Neural progenitor cell (in vitro differentiated cells): ENCODE results near the gene ZNF280C. TPM values are rescaled to one million over a fixed set of nuclear protein-coding genes. Genes with fewer than 3 reads are reported as not detected.
A peak's percentile ranks its signal among the peaks of the same experiment; 100 is the strongest.

Experiments
- DNase-seq: peaks from one replicate; pipeline ENCODE4 v3.0.0-alpha.2; 2016; ENCODE audit warnings: low spot score
- H2AFZ ChIP-seq: fragments of 200-600 bp; sonication (generic); replicated peaks from 2 replicates; pipeline ENCODE4 v1.6.1; 2016; ENCODE audit warnings: antibody characterized with exemption
- H3F3A ChIP-seq: fragments of 200-600 bp; sonication (generic); 2 replicates; pipeline ENCODE4 v1.6.1; 2016; ENCODE audit warnings: antibody characterized with exemption, low read depth
- H3K27ac ChIP-seq: fragments of 200-600 bp; sonication (generic); 2 replicates; pipeline ENCODE4 v1.5.1; 2016; ENCODE audit warnings: mild to moderate bottlenecking
- H3K27me3 ChIP-seq: fragments of 200-600 bp; sonication (generic); 2 replicates; pipeline ENCODE4 v1.6.1; 2016; ENCODE audit warnings: mild to moderate bottlenecking, moderate library complexity
- H3K36me3 ChIP-seq: fragments of 200-600 bp; sonication (generic); 2 replicates; pipeline ENCODE4 v1.5.1; 2016
- H3K4me1 ChIP-seq: fragments of 200-600 bp; sonication (generic); 2 replicates; pipeline ENCODE4 v1.6.1; 2016; ENCODE audit warnings: mixed run types
- H3K4me2 ChIP-seq: fragments of 200-600 bp; sonication (generic); 2 replicates; pipeline ENCODE4 v1.6.1; 2016
- H3K4me3 ChIP-seq: fragments of 200-600 bp; sonication (generic); 2 replicates; pipeline ENCODE4 v1.5.1; 2016
- H3K79me2 ChIP-seq: fragments of 200-600 bp; sonication (generic); 2 replicates; pipeline ENCODE4 v1.6.1; 2016; ENCODE audit warnings: low read depth
- H3K9ac ChIP-seq: fragments of 200-600 bp; sonication (generic); 2 replicates; pipeline ENCODE4 v1.6.1; 2016
- H3K9me3 ChIP-seq: fragments of 200-600 bp; sonication (generic); 2 replicates; pipeline ENCODE4 v1.5.1; 2016; ENCODE audit warnings: low read depth
- H4K20me1 ChIP-seq: fragments of 200-600 bp; sonication (generic); 2 replicates; pipeline ENCODE4 v1.6.1; 2016; ENCODE audit warnings: low read depth
- H3K27ac Mint-ChIP-seq: 3 replicates; pipeline ENCODE4 v1.8.0; 2021; ENCODE audit warnings: mixed read lengths
- H3K27me3 Mint-ChIP-seq: 2 replicates; pipeline ENCODE4 v1.8.0; 2022; ENCODE audit warnings: low read depth, mild to moderate bottlenecking, inconsistent platforms, moderate library complexity, mixed read lengths; ENCODE audit not compliant: insufficient read depth
- H3K36me3 Mint-ChIP-seq: 3 replicates; pipeline ENCODE4 v1.8.0; 2021; ENCODE audit warnings: mixed read lengths
- H3K4me1 Mint-ChIP-seq: 3 replicates; pipeline ENCODE4 v1.8.0; 2021; ENCODE audit warnings: mixed read lengths
- H3K4me3 Mint-ChIP-seq: 3 replicates; pipeline ENCODE4 v1.8.0; 2021; ENCODE audit warnings: mild to moderate bottlenecking, moderate library complexity, mixed read lengths
- H3K9me3 Mint-ChIP-seq: 3 replicates; pipeline ENCODE4 v1.8.0; 2020; ENCODE audit warnings: mixed read lengths
- EZH2 ChIP-seq: fragments of 200-600 bp; sonication (generic); IDR thresholded peaks from 2 replicates; pipeline ENCODE4 v1.6.1; 2017; ENCODE audit warnings: antibody characterized with exemption, mild to moderate bottlenecking, moderate library complexity
- EZH2phosphoT487 ChIP-seq: fragments of 200-600 bp; sonication (generic); IDR thresholded peaks from 2 replicates; pipeline ENCODE4 v1.6.1; 2017; ENCODE audit warnings: antibody characterized with exemption
- total RNA-seq: library from RNA; depleted of rRNA; stranded (reverse); fragments of >200 nt; gene quantifications from 2 replicates; pipeline ENCODE4 v1.2.3, GENCODE V29; 2015; ENCODE audit warnings: low replicate concordance
- TF ChIP-seq, protein P1 (sequence below): fragments of 200-600 bp; sonication (generic); IDR thresholded peaks from 2 replicates; pipeline ENCODE4 v1.5.1; 2017; ENCODE audit warnings: antibody characterized with exemption, mild to moderate bottlenecking

ZNF280C gene
- total RNA-seq, 1 donor from 2014 or later, result 41.8 TPM

DNA sequence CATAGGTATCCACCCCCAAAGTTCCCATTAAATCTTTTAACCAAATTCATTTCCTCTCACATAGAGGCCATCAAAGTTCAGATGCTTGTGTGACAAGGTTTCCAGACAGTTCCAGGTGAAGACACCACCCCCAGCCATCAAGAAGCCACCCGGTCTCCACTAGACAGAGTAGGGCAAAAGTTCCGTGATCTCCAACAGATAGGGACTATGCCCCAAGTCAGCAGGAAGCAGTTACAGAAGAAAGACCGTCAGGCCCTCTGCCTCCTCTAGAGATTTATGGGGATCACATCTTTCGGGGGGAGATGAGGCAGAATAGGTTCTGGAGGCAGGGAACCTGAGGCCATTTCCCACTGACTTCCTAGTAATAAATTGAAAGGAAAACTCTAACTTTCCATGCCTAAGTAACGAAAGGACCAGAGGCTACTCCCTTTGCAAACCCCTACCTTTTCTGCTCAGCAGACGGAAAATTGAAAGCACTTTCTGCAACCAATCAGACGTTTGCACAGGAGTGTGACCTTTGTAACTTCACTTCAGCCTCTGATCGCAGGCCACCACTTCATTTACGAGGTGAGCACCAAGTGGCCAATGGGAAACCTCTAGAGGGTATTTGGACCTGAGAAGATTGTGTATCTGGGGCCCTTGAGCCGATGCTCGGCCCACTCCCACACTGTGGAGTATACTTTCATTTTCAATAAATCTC, 18.5 kb upstream of the ZNF280C start:
- no peak overlapping the region for H3K4me3 Mint-ChIP-seq
- H3K9ac ChIP-seq, result no peak overlapping the region
- H3K27ac ChIP-seq, result no peak overlapping the region
- TF ChIP-seq, protein P1, sequence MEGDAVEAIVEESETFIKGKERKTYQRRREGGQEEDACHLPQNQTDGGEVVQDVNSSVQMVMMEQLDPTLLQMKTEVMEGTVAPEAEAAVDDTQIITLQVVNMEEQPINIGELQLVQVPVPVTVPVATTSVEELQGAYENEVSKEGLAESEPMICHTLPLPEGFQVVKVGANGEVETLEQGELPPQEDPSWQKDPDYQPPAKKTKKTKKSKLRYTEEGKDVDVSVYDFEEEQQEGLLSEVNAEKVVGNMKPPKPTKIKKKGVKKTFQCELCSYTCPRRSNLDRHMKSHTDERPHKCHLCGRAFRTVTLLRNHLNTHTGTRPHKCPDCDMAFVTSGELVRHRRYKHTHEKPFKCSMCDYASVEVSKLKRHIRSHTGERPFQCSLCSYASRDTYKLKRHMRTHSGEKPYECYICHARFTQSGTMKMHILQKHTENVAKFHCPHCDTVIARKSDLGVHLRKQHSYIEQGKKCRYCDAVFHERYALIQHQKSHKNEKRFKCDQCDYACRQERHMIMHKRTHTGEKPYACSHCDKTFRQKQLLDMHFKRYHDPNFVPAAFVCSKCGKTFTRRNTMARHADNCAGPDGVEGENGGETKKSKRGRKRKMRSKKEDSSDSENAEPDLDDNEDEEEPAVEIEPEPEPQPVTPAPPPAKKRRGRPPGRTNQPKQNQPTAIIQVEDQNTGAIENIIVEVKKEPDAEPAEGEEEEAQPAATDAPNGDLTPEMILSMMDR, result no peak
- TF ChIP-seq EZH2phosphoT487 (no peak), EZH2 (no peak)
- H3K36me3 Mint-ChIP-seq, result peaks cover 4% of the 10 kb centered on the region
- peaks cover 3% of the 10 kb centered on the region for H3K9me3 ChIP-seq
- H4K20me1 ChIP-seq, result no peaks in the 10 kb centered on the region
- no peaks in the 10 kb centered on the region for H3K79me2 ChIP-seq
- no peaks in the 10 kb centered on the region for H3K4me1 Mint-ChIP-seq
- H3K4me3 ChIP-seq, result no peak overlapping the region
- H3K9me3 Mint-ChIP-seq, result peaks cover 12% of the 10 kb centered on the region
- H3K36me3 ChIP-seq, result no peaks in the 10 kb centered on the region
- H3K27me3 ChIP-seq, result no peaks in the 10 kb centered on the region
- no peaks in the 10 kb centered on the region for H3K4me1 ChIP-seq
- peaks cover 5% of the 10 kb centered on the region for H3K27me3 Mint-ChIP-seq
- peak overlapping the region; percentile 57 for H3K27ac Mint-ChIP-seq
- H2AFZ ChIP-seq, result no peak overlapping the region
- no peaks in the 10 kb centered on the region for H3F3A ChIP-seq
- DNase-seq, result no peak
- no peak overlapping the region for H3K4me2 ChIP-seq

GRCh38 chrX:130285710-130286109, 17.0 kb upstream of the ZNF280C start:
- no peaks in the 10 kb centered on the region for H3K9me3 ChIP-seq
- Mint-ChIP-seq H3K27ac (no peak overlapping the region), H3K27me3 (peaks cover 4% of the 10 kb centered on the region), H3K9me3 (peaks cover 4% of the 10 kb centered on the region), H3K36me3 (no peaks in the 10 kb centered on the region), H3K4me3 (no peak overlapping the region), H3K4me1 (peaks cover 5% of the 10 kb centered on the region)
- no peaks in the 10 kb centered on the region for H3K27me3 ChIP-seq
- no peak overlapping the region for H3K27ac ChIP-seq
- no peak overlapping the region for H2AFZ ChIP-seq
- H3K4me1 ChIP-seq, result peaks cover 7% of the 10 kb centered on the region
- H3F3A ChIP-seq, result no peaks in the 10 kb centered on the region
- no peak overlapping the region for H3K4me3 ChIP-seq
- no peaks in the 10 kb centered on the region for H3K36me3 ChIP-seq
- no peaks in the 10 kb centered on the region for H4K20me1 ChIP-seq
- H3K4me2 ChIP-seq, result no peak overlapping the region
- DNase-seq, result no peak
- H3K9ac ChIP-seq, result no peak overlapping the region
- no peaks in the 10 kb centered on the region for H3K79me2 ChIP-seq
- no peak for TF ChIP-seq EZH2
- TF ChIP-seq EZH2phosphoT487, result no peak
- TF ChIP-seq, protein P1, result no peak

DNA sequence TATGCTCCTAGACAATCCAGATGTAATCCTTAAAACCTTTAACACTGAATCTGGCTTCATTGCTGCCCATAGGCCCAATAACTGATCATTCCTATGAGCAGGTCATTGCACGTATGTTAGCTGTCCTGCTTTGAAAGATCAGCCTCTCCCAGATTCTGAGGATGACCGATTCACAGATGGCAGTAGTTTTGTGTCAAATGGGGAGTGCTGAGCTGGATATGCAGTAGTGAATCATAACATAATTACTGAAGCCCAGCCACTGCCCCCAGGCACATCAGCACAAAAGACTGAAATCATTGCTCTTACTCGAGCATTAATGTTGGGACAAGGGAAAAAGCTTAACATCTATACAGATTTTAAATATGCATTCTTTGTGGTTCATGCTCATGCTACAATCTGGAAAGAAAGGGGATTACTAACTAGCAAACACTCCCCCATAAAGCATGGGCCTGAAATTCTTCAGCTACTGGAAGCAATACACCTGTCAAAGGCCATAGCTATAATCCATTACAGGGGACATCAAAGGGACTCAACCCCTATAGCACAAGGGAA, 16.4 kb upstream of the ZNF280C start:
- no peaks in the 10 kb centered on the region for H3K36me3 Mint-ChIP-seq
- H3K27me3 ChIP-seq, result no peaks in the 10 kb centered on the region
- H4K20me1 ChIP-seq, result no peaks in the 10 kb centered on the region
- no peak overlapping the region for H3K4me3 Mint-ChIP-seq
- peaks cover under 1% of the 10 kb centered on the region for H3K9me3 Mint-ChIP-seq
- no peaks in the 10 kb centered on the region for H3K36me3 ChIP-seq
- H3K4me1 ChIP-seq, result peaks cover 12% of the 10 kb centered on the region
- no peak for TF ChIP-seq EZH2phosphoT487
- TF ChIP-seq, protein P1, result no peak
- TF ChIP-seq EZH2, result no peak
- no peak overlapping the region for H2AFZ ChIP-seq
- no peak overlapping the region for H3K4me2 ChIP-seq
- no peaks in the 10 kb centered on the region for H3F3A ChIP-seq
- peaks cover 4% of the 10 kb centered on the region for H3K27me3 Mint-ChIP-seq
- H3K4me3 ChIP-seq, result no peak overlapping the region
- no peak for DNase-seq
- peaks cover 11% of the 10 kb centered on the region for H3K4me1 Mint-ChIP-seq
- no peak overlapping the region for H3K9ac ChIP-seq
- H3K27ac Mint-ChIP-seq, result no peak overlapping the region
- no peaks in the 10 kb centered on the region for H3K79me2 ChIP-seq
- no peaks in the 10 kb centered on the region for H3K9me3 ChIP-seq
- H3K27ac ChIP-seq, result no peak overlapping the region
